HG02759 (cell line): ENCODE data around the gene MICU1.
"Not testable (repeated sequence)": the region's sequence is repeated elsewhere in the genome, so short reads cannot be mapped to it uniquely, and the experiment has no call there.

Source experiments
- ATAC-seq: cut with Tn5 transposase; IDR thresholded peaks from one replicate; pipeline ENCODE4 v1.9.1; 2021; ENCODE audit warnings: mild to moderate bottlenecking, moderate library complexity; ENCODE audit not compliant: unreplicated experiment

MICU1 gene

DNA sequence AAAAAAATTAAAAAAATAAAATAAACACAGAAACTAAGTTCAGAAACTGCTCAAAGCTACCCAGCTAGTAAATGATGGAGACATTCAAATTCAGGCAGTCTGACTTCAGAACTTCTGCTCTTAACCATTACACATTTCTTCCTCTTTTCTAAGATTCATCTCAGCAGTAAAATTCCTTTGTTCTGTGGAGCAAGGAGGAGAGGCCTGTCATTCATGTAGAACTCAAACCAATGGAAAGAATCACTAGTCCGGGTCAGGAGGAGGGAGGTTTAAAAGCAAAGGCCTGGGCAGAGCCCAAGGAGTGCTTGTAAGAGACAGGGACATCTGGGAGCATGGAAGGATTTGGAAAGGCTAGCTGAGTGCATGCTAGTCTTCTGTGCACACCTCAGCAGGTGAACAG, 233.3 kb downstream of the MICU1 start:
- no peak for ATAC-seq

DNA sequence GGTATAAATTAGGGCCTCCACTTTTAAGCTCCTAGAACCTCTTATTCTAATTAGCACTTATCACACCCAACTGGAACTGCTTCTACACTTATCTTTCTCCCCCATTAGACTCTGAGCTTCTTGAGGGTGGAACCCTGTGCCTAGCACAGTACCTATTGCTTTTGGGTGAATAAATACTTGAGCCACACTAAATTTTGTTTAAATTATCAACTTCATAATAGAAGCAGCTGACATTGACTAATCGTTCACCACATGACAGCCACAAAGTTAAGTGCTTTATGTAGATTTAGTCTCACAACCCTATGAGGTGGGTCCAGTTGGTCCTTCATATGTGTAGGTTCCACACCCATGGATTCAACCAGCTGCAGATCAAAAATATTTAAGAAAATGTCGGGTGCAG, 235.1 kb downstream of the MICU1 start:
- ATAC-seq, result no peak

DNA sequence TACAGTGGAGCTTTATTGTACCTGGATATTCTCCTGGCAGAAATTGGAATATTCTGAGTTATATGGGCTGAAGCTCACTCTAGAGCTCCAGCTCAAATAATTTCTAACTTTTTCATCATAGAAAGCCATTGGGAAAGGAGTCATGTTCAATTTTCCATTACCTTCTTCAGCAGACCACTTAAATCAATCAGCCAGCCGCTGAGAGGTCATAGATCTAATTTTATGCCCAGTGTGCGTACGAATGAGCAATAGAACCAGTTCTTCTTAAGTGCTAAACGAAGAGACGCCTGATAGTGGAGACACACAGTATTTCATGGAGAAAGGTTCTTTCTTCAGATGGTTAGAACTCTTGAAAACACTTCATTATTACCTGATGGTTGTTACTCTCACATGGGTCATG, 236.2 kb downstream of the MICU1 start:
- no peak for ATAC-seq

GRCh38 chr10:72389014-72389413, 236.9 kb downstream of the MICU1 start:
- ATAC-seq, result no peak

GRCh38 chr10:72388062-72388461, 237.8 kb downstream of the MICU1 start:
- ATAC-seq, result no peak

GRCh38 chr10:72386916-72387586, 238.8 kb downstream of the MICU1 start:
- ATAC-seq, result no peak

- no peak for ATAC-seq
These were observed 240.2 kb downstream of the MICU1 start for GRCh38 chr10:72385724-72386123.

DNA sequence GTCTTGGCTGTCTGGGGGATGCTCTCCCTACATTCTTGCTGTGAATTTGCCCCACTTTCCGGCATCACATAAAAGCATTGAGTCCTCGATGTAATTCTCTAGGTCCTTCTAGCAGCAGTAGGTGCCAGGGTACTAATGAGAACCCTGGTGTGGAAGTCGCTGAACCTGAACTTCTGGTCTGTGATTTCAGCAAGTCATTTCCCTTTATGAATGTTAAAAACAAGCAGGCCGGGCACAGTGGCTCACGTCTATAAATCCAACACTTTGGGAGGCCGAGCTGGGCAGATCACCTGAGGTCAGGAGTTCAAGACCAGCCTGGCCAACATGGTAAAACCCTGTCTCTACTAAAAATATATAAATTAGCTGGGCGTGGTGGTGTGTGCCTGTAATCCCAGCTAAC, 240.9 kb downstream of the MICU1 start:
- not testable (repeated sequence) for ATAC-seq

- no peak for ATAC-seq
These were observed 246.1 kb downstream of the MICU1 start for GRCh38 chr10:72379776-72380175.

DNA sequence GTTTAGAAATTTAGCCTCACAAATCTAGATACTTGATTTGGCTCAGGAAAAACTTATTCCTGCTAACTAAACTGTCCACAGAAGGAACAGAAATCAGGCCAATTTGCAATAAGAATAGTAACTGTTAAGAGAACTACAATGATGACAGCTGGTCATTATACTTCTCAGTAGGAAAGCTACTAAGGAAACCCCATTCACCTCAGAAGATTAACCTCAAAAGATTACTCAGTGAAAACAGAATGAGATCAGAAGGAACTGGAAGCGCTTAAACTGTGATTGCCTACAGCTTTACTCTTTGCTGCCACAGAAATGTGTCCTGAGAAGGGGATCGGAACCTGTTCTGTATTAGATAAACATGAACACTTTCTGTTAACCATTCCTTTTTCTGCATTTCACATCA, 246.8 kb downstream of the MICU1 start:
- ATAC-seq, result no peak

GRCh38 chr10:72375585-72375984, 250.3 kb downstream of the MICU1 start:
- no peak for ATAC-seq

DNA sequence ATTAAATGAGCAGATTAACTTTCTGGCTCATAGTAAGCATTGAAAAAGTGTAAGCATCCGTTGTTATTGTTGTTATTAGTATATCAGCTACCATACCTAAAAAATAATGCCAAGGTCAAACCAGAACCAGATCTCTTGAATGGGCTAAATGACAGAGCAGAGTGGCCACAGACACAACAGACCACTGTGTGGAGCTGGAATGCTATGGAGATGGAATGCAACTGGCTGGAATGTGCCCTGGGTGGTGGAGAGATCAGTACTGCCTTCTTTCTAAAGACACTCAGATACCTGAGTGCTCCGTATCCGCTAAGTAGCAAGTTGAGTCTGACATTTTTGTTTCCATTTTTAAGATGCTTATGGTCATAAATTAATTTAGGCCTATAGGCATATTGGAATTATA, 250.7 kb downstream of the MICU1 start:
- ATAC-seq, result no peak

GRCh38 chr10:72370201-72370722, 255.6 kb downstream of the MICU1 start:
- ATAC-seq, result no peak

DNA sequence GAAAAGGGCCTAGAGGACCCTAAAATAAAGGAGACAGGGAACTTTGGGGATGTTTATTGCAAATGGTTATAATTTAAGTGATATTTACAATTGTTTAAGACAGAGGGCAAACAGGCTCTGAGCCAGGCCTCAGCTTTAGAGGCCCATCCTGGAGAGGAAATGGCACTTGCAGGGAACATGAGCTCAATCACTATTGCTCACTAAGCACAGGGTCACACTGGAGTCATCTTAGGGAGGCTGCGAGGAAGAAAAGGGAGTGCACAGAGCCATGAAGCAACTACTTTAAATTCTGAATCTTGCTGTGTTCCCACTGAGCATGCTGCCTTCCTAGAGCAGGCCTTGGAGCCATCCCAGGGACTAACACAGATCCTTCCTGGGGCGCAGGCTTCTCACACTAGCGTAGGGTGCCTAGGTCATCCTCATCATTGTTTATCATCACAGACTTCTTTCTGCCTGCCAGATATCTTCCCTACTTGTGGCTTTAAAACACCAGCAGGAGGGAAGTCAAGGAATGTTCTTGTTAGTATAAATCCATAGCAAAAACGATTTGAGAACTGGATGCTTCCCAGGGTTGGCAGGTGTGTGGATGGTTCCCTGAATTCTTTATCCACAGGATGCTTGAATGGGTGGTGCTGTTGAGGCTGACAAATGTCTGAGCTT, 258.4 kb downstream of the MICU1 start:
- no peak for ATAC-seq

DNA sequence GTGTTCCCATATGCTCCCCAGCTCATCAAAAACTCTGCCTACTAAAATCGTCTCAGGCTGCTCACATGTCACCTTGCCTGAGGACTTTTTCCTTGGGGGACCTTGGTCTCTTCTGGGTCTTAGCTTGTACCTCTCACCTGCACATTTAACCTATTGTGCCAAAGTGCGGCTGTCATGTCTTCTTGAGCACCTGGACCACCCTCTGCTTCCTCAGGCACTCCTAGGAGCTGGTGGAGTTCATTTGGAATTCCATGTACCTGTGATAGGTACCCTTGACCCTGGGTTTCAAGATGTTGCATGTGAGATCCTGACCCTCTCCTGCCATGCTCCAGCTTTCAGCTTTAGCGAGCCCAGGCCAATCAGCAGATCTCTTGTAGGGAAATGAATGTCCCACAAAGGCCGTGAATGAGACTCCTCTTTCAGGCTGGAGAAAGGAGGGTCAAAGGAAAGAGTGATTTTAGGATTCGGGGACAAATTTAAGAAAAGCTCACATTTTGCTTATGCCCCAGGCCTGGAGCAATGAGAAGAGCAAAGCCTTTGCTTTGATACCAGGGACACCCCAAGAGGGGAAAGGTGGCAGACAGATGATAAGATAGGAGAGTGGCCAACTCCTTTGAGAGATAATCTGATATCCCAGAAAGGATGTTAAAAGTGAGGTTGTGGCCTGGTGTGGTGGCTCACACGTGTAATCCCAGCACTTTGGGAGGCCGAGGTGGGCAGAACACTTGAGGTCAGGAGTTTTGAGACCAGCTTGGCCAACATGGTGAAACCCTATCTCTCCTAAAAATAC, 260.6 kb downstream of the MICU1 start:
- ATAC-seq, result no peak

DNA sequence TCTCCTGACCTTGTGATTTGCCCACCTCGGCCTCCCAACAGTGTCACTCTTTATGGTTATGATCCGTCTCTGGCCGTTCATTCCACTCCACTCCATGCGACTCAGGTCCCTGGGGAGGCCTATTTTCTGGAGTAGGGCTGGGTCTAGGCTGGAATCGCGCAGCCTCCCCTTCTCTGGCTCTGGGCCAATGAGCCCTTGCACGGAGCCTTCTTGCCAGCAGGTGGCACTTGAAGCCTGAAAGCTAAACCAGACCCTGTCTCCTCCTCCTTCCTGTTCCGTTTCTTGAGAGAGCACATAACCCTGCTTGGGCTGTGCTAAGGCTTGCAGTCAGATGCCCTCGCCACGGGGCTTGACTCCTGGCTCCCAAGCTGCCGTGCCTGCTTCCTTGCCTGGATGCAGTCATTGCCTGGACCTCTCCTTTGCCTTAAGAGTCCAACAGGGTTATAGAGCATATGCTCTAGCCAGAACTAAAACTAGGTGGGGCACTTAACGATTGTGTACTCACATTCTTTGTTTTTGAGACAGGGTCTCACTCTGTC, 261.6 kb downstream of the MICU1 start:
- ATAC-seq, result peak; percentile 89

DNA sequence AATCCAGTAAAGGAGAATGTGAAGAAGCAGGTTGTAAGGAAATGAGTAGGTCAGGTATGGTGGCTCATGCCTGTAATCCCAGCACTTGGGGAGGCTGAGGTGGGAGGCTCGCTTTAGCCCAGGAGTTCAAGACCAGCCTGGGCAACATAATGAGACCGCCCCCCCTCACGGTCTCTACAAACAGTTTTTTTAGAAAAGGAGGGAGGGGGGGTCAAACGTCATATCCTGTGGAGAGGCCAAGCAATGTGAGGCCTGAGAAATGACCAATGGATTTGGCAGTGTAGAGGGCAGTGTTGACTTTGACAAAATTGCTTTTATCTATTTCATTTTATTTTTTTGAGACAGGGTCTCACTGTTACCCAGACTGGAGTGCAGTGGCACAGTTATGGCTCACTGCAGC, 268.9 kb downstream of the MICU1 start:
- no peak for ATAC-seq

DNA sequence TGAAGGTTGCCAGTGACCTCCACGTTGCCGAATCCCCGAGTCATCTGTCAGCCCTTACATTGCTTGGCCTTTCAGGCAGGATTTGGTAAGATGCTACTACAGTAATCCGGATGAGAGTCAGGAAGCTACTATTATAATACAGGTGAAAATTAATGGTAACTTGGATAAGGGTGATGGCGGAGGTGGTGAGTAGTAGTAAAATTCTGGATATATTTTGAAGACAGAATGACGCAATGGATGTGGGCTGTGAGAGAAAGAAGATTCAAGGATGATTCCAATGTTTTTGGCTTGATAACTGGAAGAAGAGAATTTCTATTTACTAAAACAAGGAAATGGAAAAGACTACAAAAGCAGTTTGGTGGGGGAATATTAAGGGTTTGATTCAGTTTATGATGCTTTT, 269.8 kb downstream of the MICU1 start:
- ATAC-seq, result no peak

GRCh38 chr10:72355214-72355555, 270.7 kb downstream of the MICU1 start:
- no peak for ATAC-seq

- peak; percentile 77 for ATAC-seq
These were observed 271.3 kb downstream of the MICU1 start, which contains the start of gene DNAJB12 for GRCh38 chr10:72354356-72355213. DNAJB12 (minus strand) TSS chr10:72354919; CDS start chr10:72354897, 22 bp downstream.

DNA sequence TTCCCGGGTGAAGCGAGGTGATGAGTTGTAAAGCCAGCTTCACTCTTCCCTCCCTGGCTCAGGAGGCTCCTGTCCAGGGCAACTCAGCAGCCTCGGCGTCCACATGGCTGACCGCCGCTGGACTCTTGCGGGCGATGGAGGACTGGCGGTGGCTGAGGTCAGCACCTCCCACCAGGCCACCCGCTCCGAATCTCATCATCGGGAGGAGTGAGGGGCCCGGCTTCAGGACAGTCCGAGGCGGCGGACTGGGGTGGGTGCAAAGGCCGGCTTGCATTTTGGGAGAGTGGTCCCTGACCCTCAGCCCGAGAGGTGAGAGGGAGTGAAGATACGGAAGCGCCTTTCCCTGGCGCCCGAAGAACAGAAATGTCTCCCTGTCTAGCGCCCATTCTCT, 271.9 kb downstream of the MICU1 start:
- peak; percentile 16 for ATAC-seq
